ENCODE measurements around the gene OR5AU1.

The OR5AU1 gene

GRCh38 chr14:21123429-21123828, 32.4 kb downstream of the OR5AU1 start:
- no peaks in the 10 kb centered on the region for H3K27me3 ChIP-seq (ENCODE audit: insufficient read depth, low read depth)
- no peak overlapping the region for H3K9ac ChIP-seq
- no peaks in the 10 kb centered on the region for H3K79me2 ChIP-seq (ENCODE audit: insufficient read depth, low read depth)
- H3K4me3 ChIP-seq (IDR thresholded peaks at IDR 0.05; ENCODE audit: insufficient read depth, low read depth, low read length), result no peak overlapping the region
- no peak for TF ChIP-seq CTCF (conservative IDR thresholded peaks at IDR 0.05; ENCODE audit: low read depth, low read length)
- H3K4me2 ChIP-seq, result no peak overlapping the region
- H2AFZ ChIP-seq (ENCODE audit: low read depth), result no peak overlapping the region
- H3K36me3 ChIP-seq (ENCODE audit: insufficient read depth), result no peaks in the 10 kb centered on the region
- H4K20me1 ChIP-seq (ENCODE audit: insufficient read depth), result no peaks in the 10 kb centered on the region
- no peak overlapping the region for H3K27ac ChIP-seq
- H3K4me1 ChIP-seq (ENCODE audit: low read depth, poor library complexity, severe bottlenecking), result peaks cover 11% of the 10 kb centered on the region

GRCh38 chr14:21121122-21121521, 34.7 kb downstream of the OR5AU1 start:
- no peaks in the 10 kb centered on the region for H3K27me3 ChIP-seq (ENCODE audit: insufficient read depth, low read depth)
- no peaks in the 10 kb centered on the region for H4K20me1 ChIP-seq (ENCODE audit: insufficient read depth)
- no peaks in the 10 kb centered on the region for H3K36me3 ChIP-seq (ENCODE audit: insufficient read depth)
- TF ChIP-seq CTCF (conservative IDR thresholded peaks at IDR 0.05; ENCODE audit: low read depth, low read length), result no peak
- H3K4me3 ChIP-seq (IDR thresholded peaks at IDR 0.05; ENCODE audit: insufficient read depth, low read depth, low read length), result no peak overlapping the region
- H3K79me2 ChIP-seq (ENCODE audit: insufficient read depth, low read depth), result no peaks in the 10 kb centered on the region
- no peak overlapping the region for H3K27ac ChIP-seq
- H3K4me2 ChIP-seq, result no peak overlapping the region
- H3K9ac ChIP-seq, result no peak overlapping the region
- no peak overlapping the region for H2AFZ ChIP-seq (ENCODE audit: low read depth)
- H3K4me1 ChIP-seq (ENCODE audit: low read depth, poor library complexity, severe bottlenecking), result peaks cover 11% of the 10 kb centered on the region

GRCh38 chr14:21120686-21121085, 35.2 kb downstream of the OR5AU1 start:
- Histone ChIP-seq H3K4me2 (no peak overlapping the region), H3K27me3 (ENCODE audit: insufficient read depth, low read depth) (no peaks in the 10 kb centered on the region), H3K36me3 (ENCODE audit: insufficient read depth) (no peaks in the 10 kb centered on the region), H3K79me2 (ENCODE audit: insufficient read depth, low read depth) (no peaks in the 10 kb centered on the region), H3K4me1 (ENCODE audit: low read depth, poor library complexity, severe bottlenecking) (peaks cover 11% of the 10 kb centered on the region), H4K20me1 (ENCODE audit: insufficient read depth) (no peaks in the 10 kb centered on the region), H2AFZ (ENCODE audit: low read depth) (no peak overlapping the region), H3K27ac (no peak overlapping the region), H3K9ac (no peak overlapping the region), H3K4me3 (IDR thresholded peaks at IDR 0.05; ENCODE audit: insufficient read depth, low read depth, low read length) (no peak overlapping the region)
- TF ChIP-seq CTCF (conservative IDR thresholded peaks at IDR 0.05; ENCODE audit: low read depth, low read length), result no peak

GRCh38 chr14:21118933-21119332, 36.9 kb downstream of the OR5AU1 start:
- Histone ChIP-seq H3K9ac (no peak overlapping the region), H4K20me1 (ENCODE audit: insufficient read depth) (no peaks in the 10 kb centered on the region), H3K27me3 (ENCODE audit: insufficient read depth, low read depth) (no peaks in the 10 kb centered on the region), H3K4me3 (IDR thresholded peaks at IDR 0.05; ENCODE audit: insufficient read depth, low read depth, low read length) (no peak overlapping the region), H3K27ac (no peak overlapping the region), H3K4me2 (no peak overlapping the region), H2AFZ (ENCODE audit: low read depth) (no peak overlapping the region), H3K36me3 (ENCODE audit: insufficient read depth) (no peaks in the 10 kb centered on the region), H3K4me1 (ENCODE audit: low read depth, poor library complexity, severe bottlenecking) (peaks cover 7% of the 10 kb centered on the region), H3K79me2 (ENCODE audit: insufficient read depth, low read depth) (no peaks in the 10 kb centered on the region)
- no peak for TF ChIP-seq CTCF (conservative IDR thresholded peaks at IDR 0.05; ENCODE audit: low read depth, low read length)
